ENCODE results near the gene ANKRD61.
"Not testable (repeated sequence)": the region's sequence is repeated elsewhere in the genome, so short reads cannot be mapped to it uniquely, and the experiment has no call there.

DNA sequence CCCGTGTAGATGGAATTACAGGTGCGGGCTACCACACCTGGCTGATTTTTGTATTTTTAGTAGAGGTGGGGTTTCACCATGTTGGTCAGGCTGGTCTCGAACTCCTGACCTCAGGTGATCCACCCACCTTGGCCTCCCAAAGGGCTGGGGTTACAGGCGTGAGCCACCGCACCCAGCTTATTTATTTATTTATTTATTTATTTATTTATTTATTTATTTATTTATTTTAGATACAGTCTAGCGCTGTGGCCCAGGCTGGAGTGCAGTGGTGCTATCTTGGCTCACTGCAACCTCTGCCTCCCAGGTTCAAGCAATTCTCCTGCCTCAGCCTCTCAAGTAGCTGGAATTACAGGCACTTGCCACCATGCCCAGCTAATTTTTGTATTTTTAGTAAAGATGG, 51.9 kb downstream of the ANKRD61 start:
- TF ChIP-seq, protein P1, sequence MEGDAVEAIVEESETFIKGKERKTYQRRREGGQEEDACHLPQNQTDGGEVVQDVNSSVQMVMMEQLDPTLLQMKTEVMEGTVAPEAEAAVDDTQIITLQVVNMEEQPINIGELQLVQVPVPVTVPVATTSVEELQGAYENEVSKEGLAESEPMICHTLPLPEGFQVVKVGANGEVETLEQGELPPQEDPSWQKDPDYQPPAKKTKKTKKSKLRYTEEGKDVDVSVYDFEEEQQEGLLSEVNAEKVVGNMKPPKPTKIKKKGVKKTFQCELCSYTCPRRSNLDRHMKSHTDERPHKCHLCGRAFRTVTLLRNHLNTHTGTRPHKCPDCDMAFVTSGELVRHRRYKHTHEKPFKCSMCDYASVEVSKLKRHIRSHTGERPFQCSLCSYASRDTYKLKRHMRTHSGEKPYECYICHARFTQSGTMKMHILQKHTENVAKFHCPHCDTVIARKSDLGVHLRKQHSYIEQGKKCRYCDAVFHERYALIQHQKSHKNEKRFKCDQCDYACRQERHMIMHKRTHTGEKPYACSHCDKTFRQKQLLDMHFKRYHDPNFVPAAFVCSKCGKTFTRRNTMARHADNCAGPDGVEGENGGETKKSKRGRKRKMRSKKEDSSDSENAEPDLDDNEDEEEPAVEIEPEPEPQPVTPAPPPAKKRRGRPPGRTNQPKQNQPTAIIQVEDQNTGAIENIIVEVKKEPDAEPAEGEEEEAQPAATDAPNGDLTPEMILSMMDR (conservative IDR thresholded peaks at IDR 0.05; ENCODE audit: low read length): not testable (repeated sequence)
- TF ChIP-seq EZH2phosphoT487 (IDR thresholded peaks at IDR 0.05; ENCODE audit: borderline replicate concordance, low read depth, low read length): not testable (repeated sequence)
